NCI-H1694 treated with DMSO at 0.1 percent for 48 hours (cell line): ENCODE measurements around the gene ATP2B3.

Source experiments
- DNase-seq: peaks from one replicate; lab custom pipeline; 2025; lab: John Stamatoyannopoulos, UW

Gene ATP2B3

DNA sequence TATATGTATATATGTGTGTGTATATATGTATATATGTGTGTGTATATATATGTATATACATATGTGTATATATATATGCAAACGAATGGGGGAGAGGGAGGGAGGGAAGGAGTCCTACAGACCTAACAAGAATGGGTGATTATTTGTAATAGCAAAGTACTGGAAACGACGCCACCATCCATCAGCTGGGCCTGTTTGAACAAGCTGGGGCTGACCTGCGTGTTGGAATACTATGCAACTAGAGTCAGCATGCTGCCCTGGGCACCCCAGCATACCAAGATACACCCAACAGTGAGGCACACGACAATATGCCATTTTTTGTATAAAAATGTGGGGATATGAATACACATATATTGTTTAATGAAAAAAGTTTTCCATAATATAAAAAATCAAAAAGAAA lies 103.1 kb downstream of the ATP2B3 start:
- DNase-seq, result no peak

DNA sequence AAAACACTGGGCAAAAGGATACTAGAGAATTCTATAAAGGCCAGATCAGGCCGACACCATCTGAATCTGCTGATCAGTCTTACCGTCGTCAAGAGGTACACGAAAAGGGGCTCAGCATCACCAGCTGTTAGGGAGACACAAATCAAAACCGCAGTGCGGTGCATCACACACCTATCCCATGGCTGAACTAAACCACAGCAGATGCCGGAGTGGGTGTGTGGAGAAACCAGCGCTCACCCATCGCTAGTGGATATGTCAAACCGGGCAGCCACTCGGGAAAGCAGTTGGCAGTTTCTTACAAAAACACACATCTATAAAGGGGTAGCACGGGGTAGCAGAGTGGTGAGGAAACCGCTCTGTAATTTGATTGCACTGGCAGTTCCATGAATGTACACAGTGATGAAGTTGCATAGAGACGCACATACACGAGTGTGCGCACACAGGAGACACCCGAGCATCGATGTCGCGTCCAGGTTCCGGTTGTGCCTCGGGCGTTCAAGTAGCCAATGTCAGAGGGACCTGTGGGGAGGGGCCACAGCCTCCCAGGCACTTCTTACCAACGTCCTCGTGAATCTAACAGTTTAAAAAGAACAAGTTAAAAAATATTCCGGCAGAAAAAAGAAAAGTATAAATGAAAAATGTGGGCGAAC lies 104.6 kb downstream of the ATP2B3 start:
- no peak for DNase-seq

GRCh38 chrX:153622661-153623309 lies 105.3 kb downstream of the ATP2B3 start:
- no peak for DNase-seq

GRCh38 chrX:153623310-153624029 lies 106.0 kb downstream of the ATP2B3 start:
- no peak for DNase-seq

- DNase-seq, result no peak
These were observed 107.0 kb downstream of the ATP2B3 start for GRCh38 chrX:153624196-153625091.

GRCh38 chrX:153625271-153626024 lies 108.0 kb downstream of the ATP2B3 start:
- DNase-seq, result no peak

GRCh38 chrX:153626025-153626633 lies 108.7 kb downstream of the ATP2B3 start:
- no peak for DNase-seq

- DNase-seq, result no peak
These were observed 109.6 kb downstream of the ATP2B3 start for GRCh38 chrX:153626863-153627674.

DNA sequence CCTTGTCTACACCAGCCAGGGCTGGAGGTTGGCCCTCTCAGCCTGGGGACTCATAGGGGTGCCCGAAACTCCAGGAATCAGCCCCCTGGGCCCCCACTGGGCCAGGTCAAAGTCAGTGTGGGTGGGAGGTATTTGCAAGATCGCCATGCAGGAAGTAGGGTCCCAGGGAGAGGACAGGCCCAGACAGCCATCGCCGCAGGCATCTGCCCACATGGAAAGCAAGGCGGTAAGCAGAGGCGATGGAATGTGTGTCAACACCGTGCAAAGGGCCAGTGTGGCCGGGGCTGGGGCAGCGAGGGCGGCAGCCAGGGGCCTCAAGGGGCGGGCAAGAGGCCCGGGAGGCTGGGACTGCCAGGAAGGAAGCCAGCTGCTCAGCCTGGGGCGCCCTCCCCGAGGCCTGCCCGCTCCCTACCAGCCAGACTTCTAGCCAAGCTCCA lies 110.3 kb downstream of the ATP2B3 start:
- DNase-seq, result no peak

DNA sequence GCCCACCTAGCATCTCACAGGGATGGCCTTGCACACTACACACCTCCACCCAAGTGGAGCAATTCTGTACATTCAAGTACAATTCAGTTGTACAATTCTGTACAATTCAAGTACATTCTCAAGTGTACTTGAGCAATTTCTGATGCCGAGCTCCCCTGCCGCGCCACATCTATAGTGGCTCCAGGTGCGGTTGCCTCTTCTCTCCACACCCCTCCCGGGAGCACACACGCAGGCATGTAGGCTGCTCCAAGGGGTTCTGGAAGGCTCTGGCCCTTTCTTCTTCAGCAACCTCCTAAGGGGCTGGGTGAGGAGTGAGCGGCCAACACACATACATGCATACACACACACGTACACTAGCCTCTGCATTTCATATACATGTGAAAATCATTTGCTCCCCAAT lies 110.7 kb downstream of the ATP2B3 start:
- DNase-seq, result no peak

DNA sequence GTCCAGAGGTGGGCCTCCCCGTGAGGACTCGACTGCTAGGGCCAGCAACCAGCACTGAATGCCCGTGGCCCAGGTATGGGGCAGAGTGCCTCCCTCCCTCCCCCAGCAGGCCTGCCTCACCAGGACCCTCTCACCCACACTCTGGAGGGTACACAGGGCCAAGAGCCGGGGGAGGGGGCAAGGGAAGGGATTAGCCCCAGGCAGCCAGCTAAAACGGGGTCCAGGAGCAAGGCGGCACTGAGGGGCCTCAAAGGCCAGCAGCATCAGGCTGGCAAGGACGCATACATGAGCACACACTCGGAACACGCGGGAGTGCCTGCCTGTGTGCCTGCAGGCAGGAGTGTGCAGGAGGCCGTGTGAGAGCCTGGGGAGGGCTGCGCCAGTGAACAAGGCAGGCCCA lies 111.2 kb downstream of the ATP2B3 start:
- no peak for DNase-seq

GRCh38 chrX:153631346-153631745 lies 113.9 kb downstream of the ATP2B3 start:
- DNase-seq, result no peak

- DNase-seq, result no peak
These were observed 114.6 kb downstream of the ATP2B3 start for GRCh38 chrX:153631907-153632594.
